Keratinocyte (primary cell): ENCODE measurements around the gene XIRP1. TPM values are rescaled to one million over a fixed set of nuclear protein-coding genes. Genes with fewer than 3 reads are reported as not detected.

Experiments
- DNase-seq: peaks from one replicate; pipeline ENCODE4 v3.0.0-alpha.2; 2011; ENCODE audit warnings: low read depth, missing footprints, low spot score
- FAIRE-seq: peaks from 2 replicates; lab custom pipeline; 2011; peaks lifted over from hg19 to GRCh38; lab: Jason Lieb, UNC
- H2AFZ ChIP-seq: 2 replicates; pipeline ENCODE4 v1.6.0; 2012; ENCODE audit warnings: low read length, control low read depth, inconsistent platforms; ENCODE audit not compliant: control insufficient read depth
- H3K27ac ChIP-seq: 2 replicates; pipeline ENCODE4 v1.5.1; 2011; ENCODE audit warnings: low read length; ENCODE audit not compliant: control insufficient read depth, insufficient read depth
- H3K27me3 ChIP-seq: 3 replicates; pipeline ENCODE4 v1.6.0; 2011; ENCODE audit warnings: low read length; ENCODE audit not compliant: control insufficient read depth, insufficient read depth; ENCODE audit errors: extremely low read depth
- H3K36me3 ChIP-seq, 2 experiments: 2 replicates in 1 of 2; 3 replicates in 1 of 2; pipeline ENCODE4 v1.5.1; 2011; ENCODE audit warnings: low read length in 2 of 2, mild to moderate bottlenecking in 1 of 2; ENCODE audit not compliant: control insufficient read depth in 2 of 2, insufficient read depth in 2 of 2; ENCODE audit errors: extremely low read depth in 1 of 2
- H3K4me1 ChIP-seq: 3 replicates; pipeline ENCODE4 v1.5.1; 2011; ENCODE audit warnings: low read length; ENCODE audit not compliant: control insufficient read depth, insufficient read depth; ENCODE audit errors: extremely low read depth
- H3K4me2 ChIP-seq: 3 replicates; pipeline ENCODE4 v1.6.0; 2011; ENCODE audit warnings: low read depth, low read length; ENCODE audit not compliant: control insufficient read depth, insufficient read depth; ENCODE audit errors: extremely low read depth
- H3K4me3 ChIP-seq, 3 experiments: fragments of 200-600 bp in 1 of 3; sonication (generic) in 1 of 3; 2 replicates in 2 of 3; 3 replicates in 1 of 3; pipeline ENCODE4 v1.5.1; 2011 to 2016; ENCODE audit warnings: low read length in 3 of 3, mild to moderate bottlenecking in 3 of 3, control low read depth in 2 of 3, inconsistent platforms in 1 of 3, low read depth in 1 of 3, mixed read lengths in 1 of 3, mixed run types in 1 of 3, moderate library complexity in 1 of 3; ENCODE audit not compliant: control insufficient read depth in 2 of 3, insufficient read depth in 2 of 3; ENCODE audit errors: extremely low read depth in 1 of 3
- H3K79me2 ChIP-seq: 2 replicates; pipeline ENCODE4 v1.6.0; 2012; ENCODE audit warnings: low read length; ENCODE audit not compliant: control insufficient read depth, insufficient read depth
- H3K9ac ChIP-seq: 3 replicates; pipeline ENCODE4 v1.6.0; 2011; ENCODE audit warnings: low read length; ENCODE audit not compliant: control insufficient read depth, insufficient read depth; ENCODE audit errors: extremely low read depth
- H3K9me1 ChIP-seq: 3 replicates; pipeline ENCODE4 v1.6.0; 2011; ENCODE audit warnings: low read length; ENCODE audit not compliant: control insufficient read depth, insufficient read depth; ENCODE audit errors: extremely low read depth
- H3K9me3 ChIP-seq: 2 replicates; pipeline ENCODE4 v1.5.1; 2012; ENCODE audit warnings: low read depth, low read length; ENCODE audit not compliant: control insufficient read depth
- H4K20me1 ChIP-seq: 3 replicates; pipeline ENCODE4 v1.6.0; 2011; ENCODE audit warnings: low read length; ENCODE audit not compliant: control insufficient read depth, insufficient read depth; ENCODE audit errors: extremely low read depth
- EZH2 ChIP-seq: IDR thresholded peaks from one replicate; pipeline ENCODE4 v1.6.1; 2012; ENCODE audit warnings: inconsistent platforms, mild to moderate bottlenecking, low read length, moderate library complexity
- dilution Hi-C: fragments of 300-500 bp; cut with MboI; formaldehyde crosslinking; loops from one replicate; pipeline ENCODE4 v1.7.0; 2020; ENCODE audit warnings: low sequenced_read_pairs; ENCODE audit not compliant: extremely low pct_ligation_motif_present
- polyA plus RNA-seq, 5 experiments: library from polyadenylated mRNA; depleted of rRNA in 3 of 5; stranded (reverse) in 3 of 5; stranded (forward) in 1 of 5; unstranded in 1 of 5; fragments of >200 nt; gene quantifications; 1 replicate in 1 of 5; 2 replicates in 3 of 5; 3 replicates in 1 of 5; pipeline versions ENCODE4 v1.2.1 to v1.2.3, GENCODE V29; 2011 to 2012; ENCODE audit warnings: missing spikeins in 2 of 5, low read depth in 1 of 5, low replicate concordance in 1 of 5
- TF ChIP-seq, protein P1 (sequence below), 3 experiments: IDR thresholded peaks in 1 of 3; conservative IDR thresholded peaks in 1 of 3; optimal IDR thresholded peaks in 1 of 3; 2 replicates in 2 of 3; 3 replicates in 1 of 3; pipeline versions ENCODE3 to v1.5.1; 2011; ENCODE audit warnings: low read length in 3 of 3, mild to moderate bottlenecking in 3 of 3, moderate library complexity in 2 of 3, control low read depth in 1 of 3, inconsistent platforms in 1 of 3; ENCODE audit not compliant: insufficient read depth in 2 of 3; ENCODE audit errors: extremely low read depth in 1 of 3

The XIRP1 gene
- polyA plus RNA-seq, 1 donor (not counting 4 experiments of a cell fraction or from before 2014, with no cell fraction given): not detected

DNA sequence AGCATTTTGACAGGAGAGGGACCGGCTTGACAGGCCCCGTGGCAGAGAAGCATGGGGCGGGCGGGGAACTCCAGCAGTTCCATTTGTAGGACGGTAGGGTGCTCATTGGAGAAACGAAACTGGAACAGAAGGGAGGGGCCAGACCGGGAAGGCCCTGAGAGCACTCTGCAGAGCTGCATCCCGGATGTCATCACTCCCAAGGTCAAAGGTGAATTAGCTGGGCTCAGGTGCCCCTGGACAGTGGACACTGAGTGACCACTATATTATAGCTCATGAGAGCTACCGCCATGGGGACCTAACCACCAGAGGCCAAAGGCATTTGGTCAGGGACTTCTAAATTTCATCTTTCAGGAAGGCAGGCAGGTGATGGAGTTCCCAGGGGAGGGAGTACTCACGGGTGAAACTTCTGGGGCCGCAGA, 46.3 kb downstream of the XIRP1 start:
- FAIRE-seq (no peak), DNase-seq (no peak)
- no peak overlapping the region for H3K4me3 ChIP-seq
- peak overlapping the region; percentile 74 for H3K4me2 ChIP-seq
- dilution Hi-C loops: no loop called here
- H3K9me3 ChIP-seq: no peaks in the 10 kb centered on the region
- no peaks in the 10 kb centered on the region for H3K27me3 ChIP-seq
- H3K36me3 ChIP-seq: peaks cover 17 to 19% of the 10 kb centered on the region in 2 experiments
- no peak overlapping the region for H3K9ac ChIP-seq
- H3K27ac ChIP-seq: peak overlapping the region; percentile 74
- peaks cover 6% of the 10 kb centered on the region for H3K9me1 ChIP-seq
- H4K20me1 ChIP-seq: peaks cover 4% of the 10 kb centered on the region
- H3K4me1 ChIP-seq: peaks cover 74% of the 10 kb centered on the region
- TF ChIP-seq EZH2: no peak
- TF ChIP-seq, protein P1, sequence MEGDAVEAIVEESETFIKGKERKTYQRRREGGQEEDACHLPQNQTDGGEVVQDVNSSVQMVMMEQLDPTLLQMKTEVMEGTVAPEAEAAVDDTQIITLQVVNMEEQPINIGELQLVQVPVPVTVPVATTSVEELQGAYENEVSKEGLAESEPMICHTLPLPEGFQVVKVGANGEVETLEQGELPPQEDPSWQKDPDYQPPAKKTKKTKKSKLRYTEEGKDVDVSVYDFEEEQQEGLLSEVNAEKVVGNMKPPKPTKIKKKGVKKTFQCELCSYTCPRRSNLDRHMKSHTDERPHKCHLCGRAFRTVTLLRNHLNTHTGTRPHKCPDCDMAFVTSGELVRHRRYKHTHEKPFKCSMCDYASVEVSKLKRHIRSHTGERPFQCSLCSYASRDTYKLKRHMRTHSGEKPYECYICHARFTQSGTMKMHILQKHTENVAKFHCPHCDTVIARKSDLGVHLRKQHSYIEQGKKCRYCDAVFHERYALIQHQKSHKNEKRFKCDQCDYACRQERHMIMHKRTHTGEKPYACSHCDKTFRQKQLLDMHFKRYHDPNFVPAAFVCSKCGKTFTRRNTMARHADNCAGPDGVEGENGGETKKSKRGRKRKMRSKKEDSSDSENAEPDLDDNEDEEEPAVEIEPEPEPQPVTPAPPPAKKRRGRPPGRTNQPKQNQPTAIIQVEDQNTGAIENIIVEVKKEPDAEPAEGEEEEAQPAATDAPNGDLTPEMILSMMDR (optimal IDR thresholded peaks at IDR 0.05 in 1 of 3, IDR thresholded peaks at IDR 0.05 in 1 of 3, conservative IDR thresholded peaks at IDR 0.05 in 1 of 3; ENCODE audit: extremely low read depth in 1 of 3, insufficient read depth in 2 of 3, low read length in 3 of 3): peak in 2 of 3 experiments; percentile 14 to 32
- peaks cover 38% of the 10 kb centered on the region for H3K79me2 ChIP-seq
- H2AFZ ChIP-seq: no peak overlapping the region

DNA sequence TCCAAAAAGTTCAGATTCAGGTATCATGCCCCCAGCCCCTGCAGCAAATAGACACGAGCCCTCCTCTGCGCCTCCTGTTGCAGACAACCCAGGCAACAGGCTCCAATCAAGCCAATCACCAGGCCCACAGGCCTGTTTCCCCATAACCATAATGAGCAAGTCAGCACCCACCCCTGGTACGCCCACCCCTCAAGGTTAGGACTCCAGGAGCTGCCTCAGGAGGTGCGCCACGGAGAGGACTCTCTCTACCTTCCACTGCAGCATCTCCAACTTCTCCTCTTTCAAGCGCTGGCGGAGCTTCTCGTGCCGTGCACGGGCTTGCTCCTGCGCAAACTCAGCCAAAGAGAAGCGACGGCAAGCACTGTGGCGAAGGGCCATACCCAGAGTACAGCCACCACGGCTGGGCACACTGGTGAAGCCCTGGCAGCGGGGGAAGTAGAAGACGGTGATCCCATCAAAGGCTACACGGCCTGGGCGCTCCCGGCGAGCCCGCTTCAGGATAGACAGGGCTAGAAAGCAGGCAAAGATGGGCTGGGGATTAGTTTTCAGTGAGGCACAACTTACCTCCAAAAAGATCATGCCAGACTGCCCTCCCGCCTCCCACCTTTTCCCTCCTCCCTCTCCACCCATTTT, 47.5 kb downstream of the XIRP1 start:
- H3K9me1 ChIP-seq: peaks cover 1% of the 10 kb centered on the region
- H3K79me2 ChIP-seq: peaks cover 29% of the 10 kb centered on the region
- DNase-seq: no peak
- H3K36me3 ChIP-seq: peaks cover 17 to 19% of the 10 kb centered on the region in 2 experiments
- H3K27ac ChIP-seq: no peak overlapping the region
- H3K4me1 ChIP-seq: peaks cover 73% of the 10 kb centered on the region
- no peak for TF ChIP-seq EZH2
- TF ChIP-seq, protein P1 (optimal IDR thresholded peaks at IDR 0.05 in 1 of 3, IDR thresholded peaks at IDR 0.05 in 1 of 3, conservative IDR thresholded peaks at IDR 0.05 in 1 of 3; ENCODE audit: extremely low read depth in 1 of 3, insufficient read depth in 2 of 3, low read length in 3 of 3): no peak
- FAIRE-seq: no peak
- H3K4me3 ChIP-seq: no peak overlapping the region
- H3K4me2 ChIP-seq: no peak overlapping the region
- H3K27me3 ChIP-seq: no peaks in the 10 kb centered on the region
- no peaks in the 10 kb centered on the region for H3K9me3 ChIP-seq
- no peak overlapping the region for H2AFZ ChIP-seq
- peaks cover 4% of the 10 kb centered on the region for H4K20me1 ChIP-seq
- dilution Hi-C loops: no loop called here
- no peak overlapping the region for H3K9ac ChIP-seq
